ENCODE data around the gene STK32C.
A peak's percentile ranks its signal among the peaks of the same experiment; 100 is the strongest.

The STK32C gene

GRCh38 chr10:132192076-132192975 is 115.4 kb downstream of the STK32C start:
- DNase-seq = no peak
- H3K27me3 Mint-ChIP-seq (ENCODE audit: low read depth, poor library complexity) = peaks cover 42% of the 10 kb centered on the region
- no peaks in the 10 kb centered on the region for H3K9me3 Mint-ChIP-seq
- no peak overlapping the region for H3K4me3 Mint-ChIP-seq
- no peak overlapping the region for H3K27ac Mint-ChIP-seq
- TF ChIP-seq, protein P1, sequence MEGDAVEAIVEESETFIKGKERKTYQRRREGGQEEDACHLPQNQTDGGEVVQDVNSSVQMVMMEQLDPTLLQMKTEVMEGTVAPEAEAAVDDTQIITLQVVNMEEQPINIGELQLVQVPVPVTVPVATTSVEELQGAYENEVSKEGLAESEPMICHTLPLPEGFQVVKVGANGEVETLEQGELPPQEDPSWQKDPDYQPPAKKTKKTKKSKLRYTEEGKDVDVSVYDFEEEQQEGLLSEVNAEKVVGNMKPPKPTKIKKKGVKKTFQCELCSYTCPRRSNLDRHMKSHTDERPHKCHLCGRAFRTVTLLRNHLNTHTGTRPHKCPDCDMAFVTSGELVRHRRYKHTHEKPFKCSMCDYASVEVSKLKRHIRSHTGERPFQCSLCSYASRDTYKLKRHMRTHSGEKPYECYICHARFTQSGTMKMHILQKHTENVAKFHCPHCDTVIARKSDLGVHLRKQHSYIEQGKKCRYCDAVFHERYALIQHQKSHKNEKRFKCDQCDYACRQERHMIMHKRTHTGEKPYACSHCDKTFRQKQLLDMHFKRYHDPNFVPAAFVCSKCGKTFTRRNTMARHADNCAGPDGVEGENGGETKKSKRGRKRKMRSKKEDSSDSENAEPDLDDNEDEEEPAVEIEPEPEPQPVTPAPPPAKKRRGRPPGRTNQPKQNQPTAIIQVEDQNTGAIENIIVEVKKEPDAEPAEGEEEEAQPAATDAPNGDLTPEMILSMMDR (IDR thresholded peaks at IDR 0.05) = no peak
- H3K36me3 Mint-ChIP-seq (ENCODE audit: low read depth) = peaks cover 30% of the 10 kb centered on the region
- peaks cover 21% of the 10 kb centered on the region for H3K4me1 Mint-ChIP-seq

DNA sequence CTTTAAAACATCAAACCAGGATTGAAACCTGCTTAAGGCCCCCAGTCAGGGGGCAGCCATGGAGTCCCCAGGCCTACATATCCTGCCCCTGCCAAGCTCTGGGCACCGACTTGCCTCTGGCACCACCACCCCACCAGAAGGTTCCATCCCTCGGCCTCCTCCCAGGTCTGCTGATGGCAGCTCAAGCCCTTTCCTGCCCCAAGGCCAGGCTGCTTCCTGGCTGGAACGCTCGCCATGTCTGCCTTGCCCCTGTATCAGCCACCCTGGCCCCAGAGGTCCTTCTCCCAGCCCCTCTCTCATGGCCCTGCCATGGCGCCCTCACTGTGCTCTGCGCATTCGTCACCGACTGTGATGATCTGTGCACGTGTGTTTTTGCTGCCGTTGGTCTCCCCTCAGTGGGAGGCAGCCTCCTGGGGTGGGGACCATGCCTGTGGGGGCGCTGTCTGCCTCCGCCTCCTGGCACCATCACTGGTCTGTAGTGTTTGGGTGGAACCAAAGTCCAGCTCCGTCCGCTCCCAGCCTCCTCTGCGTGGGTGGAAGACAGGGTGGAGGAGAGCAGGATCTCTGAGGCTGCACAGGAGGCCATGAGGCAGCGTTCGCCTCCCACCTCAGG is 117.8 kb downstream of the STK32C start:
- no peaks in the 10 kb centered on the region for H3K9me3 Mint-ChIP-seq
- peaks cover 21% of the 10 kb centered on the region for H3K4me1 Mint-ChIP-seq
- DNase-seq = no peak
- TF ChIP-seq, protein P1 (IDR thresholded peaks at IDR 0.05) = no peak
- H3K27me3 Mint-ChIP-seq (ENCODE audit: low read depth, poor library complexity) = peaks cover 55% of the 10 kb centered on the region
- no peak overlapping the region for H3K27ac Mint-ChIP-seq
- H3K36me3 Mint-ChIP-seq (ENCODE audit: low read depth) = peaks cover 30% of the 10 kb centered on the region
- no peak overlapping the region for H3K4me3 Mint-ChIP-seq

GRCh38 chr10:132189016-132189415 is 118.7 kb downstream of the STK32C start:
- H3K27me3 Mint-ChIP-seq (ENCODE audit: low read depth, poor library complexity) = peaks cover 61% of the 10 kb centered on the region
- peaks cover 21% of the 10 kb centered on the region for H3K4me1 Mint-ChIP-seq
- TF ChIP-seq, protein P1 (IDR thresholded peaks at IDR 0.05) = no peak
- H3K36me3 Mint-ChIP-seq (ENCODE audit: low read depth) = peaks cover 30% of the 10 kb centered on the region
- H3K9me3 Mint-ChIP-seq = no peaks in the 10 kb centered on the region
- peak overlapping the region; percentile 82 for H3K4me3 Mint-ChIP-seq
- no peak overlapping the region for H3K27ac Mint-ChIP-seq
- no peak for DNase-seq

DNA sequence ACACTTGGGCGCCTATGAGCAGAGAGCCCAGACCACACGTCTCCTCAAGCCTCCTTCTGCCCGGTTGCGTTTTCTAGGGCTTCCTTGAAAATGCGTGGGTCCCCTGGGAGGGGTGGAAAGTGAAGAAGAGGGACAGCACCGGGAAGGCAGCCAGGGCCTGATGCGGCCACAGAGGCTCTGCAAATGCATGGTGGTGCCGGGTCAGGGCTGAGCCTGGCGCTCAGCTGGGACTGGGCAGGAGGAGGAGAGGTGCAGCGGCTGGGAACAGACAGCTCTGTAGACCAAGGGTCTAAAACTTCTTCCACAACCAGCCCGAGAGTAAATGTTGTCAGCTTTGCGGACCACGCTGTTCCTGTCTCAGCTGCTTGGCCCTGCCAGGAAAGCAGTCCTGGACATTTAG is 119.4 kb downstream of the STK32C start:
- H3K36me3 Mint-ChIP-seq (ENCODE audit: low read depth) = peaks cover 30% of the 10 kb centered on the region
- no peaks in the 10 kb centered on the region for H3K9me3 Mint-ChIP-seq
- peak overlapping the region; percentile 82 for H3K4me3 Mint-ChIP-seq
- TF ChIP-seq, protein P1 (IDR thresholded peaks at IDR 0.05) = no peak
- peaks cover 21% of the 10 kb centered on the region for H3K4me1 Mint-ChIP-seq
- DNase-seq = no peak
- H3K27me3 Mint-ChIP-seq (ENCODE audit: low read depth, poor library complexity) = peaks cover 64% of the 10 kb centered on the region
- no peak overlapping the region for H3K27ac Mint-ChIP-seq

GRCh38 chr10:132187430-132188138 is 120.2 kb downstream of the STK32C start:
- TF ChIP-seq, protein P1 (IDR thresholded peaks at IDR 0.05) = no peak
- peak overlapping the region; percentile 82 for H3K4me3 Mint-ChIP-seq
- H3K9me3 Mint-ChIP-seq = no peaks in the 10 kb centered on the region
- peaks cover 70% of the 10 kb centered on the region for H3K27me3 Mint-ChIP-seq (ENCODE audit: low read depth, poor library complexity)
- H3K4me1 Mint-ChIP-seq = peaks cover 21% of the 10 kb centered on the region
- H3K36me3 Mint-ChIP-seq (ENCODE audit: low read depth) = peaks cover 23% of the 10 kb centered on the region
- no peak overlapping the region for H3K27ac Mint-ChIP-seq
- peak; percentile 55 for DNase-seq

All from nephron progenitor cell (in vitro differentiated cells).